K562 (cell line): ENCODE measurements around the gene ADGRA1. TPM values are rescaled to one million over a fixed set of nuclear protein-coding genes. Genes with fewer than 3 reads are reported as not detected.

Experiments used
- ATAC-seq: fragments of 200-7000 bp; cut with Tn5 transposase; 3 replicates; pipeline ENCODE4 v1.9.1; 2020; ENCODE audit warnings: moderate library complexity
- BruUV-seq: library from RNA; stranded (reverse); fragments of 400-500 nt; replicated peaks from 2 replicates; lab custom pipeline; 2021; lab: Mats Ljungman, UMichigan
- CTCF ChIA-PET: fragments of 300-600 bp; formaldehyde crosslinking; extraction: SDS; loops from one replicate; lab custom pipeline; 2021; ENCODE audit warnings: low intra/inter-chr PET ratio; lab: Yijun Ruan, JAX
- POLR2A ChIA-PET: fragments of 300-600, 350-650 bp; sonication (Branson Sonifier 250); formaldehyde crosslinking; extraction: SDS; loops from one replicate; lab custom pipeline; 2021; ENCODE audit warnings: antibody characterized with exemption, inconsistent platforms; lab: Yijun Ruan, JAX
- DNase-seq, 4 experiments: peaks; one replicate each; pipeline versions ENCODE4 v3.0.0 to v3.0.0-alpha.2; 2011 to 2018; ENCODE audit warnings: low spot score in 3 of 4, mixed read lengths in 3 of 4; ENCODE audit errors: extremely low read depth in 1 of 4
- FAIRE-seq: peaks from 2 replicates; lab custom pipeline; 2011; peaks lifted over from hg19 to GRCh38; lab: Jason Lieb, UNC
- H2AFZ ChIP-seq: 2 replicates; pipeline ENCODE4 v1.6.0; 2011; ENCODE audit warnings: low read depth, low read length, control low read depth, inconsistent platforms
- H3K27ac ChIP-seq: fragments of 200-600 bp; 3 replicates; pipeline ENCODE4 v1.8.0; 2011; ENCODE audit warnings: low read depth, mild to moderate bottlenecking, control low read depth, inconsistent platforms, low read length, moderate library complexity, mixed read lengths; ENCODE audit errors: extremely low read depth
- H3K27me3 ChIP-seq, 2 experiments: fragments of 300-600 bp in 1 of 2; 2 replicates in 1 of 2; 3 replicates in 1 of 2; pipeline versions ENCODE4 v1.6.0 to v1.8.0; 2011; ENCODE audit warnings: inconsistent platforms in 2 of 2, low read length in 2 of 2, mild to moderate bottlenecking in 1 of 2, mixed read lengths in 1 of 2, moderate library complexity in 1 of 2; ENCODE audit not compliant: control insufficient read depth in 2 of 2, insufficient read depth in 2 of 2
- H3K36me3 ChIP-seq: fragments of 300-600 bp; 3 replicates; pipeline ENCODE4 v1.8.0; 2011; ENCODE audit warnings: mild to moderate bottlenecking, low read length, inconsistent platforms; ENCODE audit not compliant: control insufficient read depth, insufficient read depth
- H3K4me1 ChIP-seq, 2 experiments: fragments of 200-600 bp in 1 of 2; replicated peaks in 1 of 2; 2 replicates in 1 of 2; 3 replicates in 1 of 2; pipeline versions ENCODE4 v1.5.1 to v1.8.0; 2011; ENCODE audit warnings: inconsistent platforms in 2 of 2, low read length in 2 of 2, mild to moderate bottlenecking in 1 of 2, mixed read lengths in 1 of 2, moderate library complexity in 1 of 2; ENCODE audit not compliant: control insufficient read depth in 2 of 2, insufficient read depth in 2 of 2
- H3K4me2 ChIP-seq: 2 replicates; pipeline ENCODE4 v1.6.1; 2011; ENCODE audit warnings: low read length, control low read depth, inconsistent platforms, mixed read lengths; ENCODE audit not compliant: insufficient read depth
- H3K4me3 ChIP-seq: fragments of 200-600 bp; sonication (generic), shearing (Covaris generic); 2 replicates; pipeline ENCODE4 v1.5.1; 2016; ENCODE audit warnings: control low read depth, inconsistent platforms
- H3K79me2 ChIP-seq: fragments of 200-600 bp; 3 replicates; pipeline ENCODE4 v1.8.0; 2011; ENCODE audit warnings: low read length, inconsistent platforms; ENCODE audit not compliant: control insufficient read depth, insufficient read depth
- H3K9ac ChIP-seq, 2 experiments: 2 replicates each; pipeline versions ENCODE4 v1.6.0 to v1.6.1; 2011; ENCODE audit warnings: low read depth in 2 of 2, low read length in 2 of 2, control low read depth in 1 of 2, inconsistent platforms in 1 of 2, mild to moderate bottlenecking in 1 of 2, mixed read lengths in 1 of 2; ENCODE audit not compliant: insufficient read depth in 1 of 2
- H3K9me1 ChIP-seq: one replicate; pipeline ENCODE4 v1.6.0; 2011; ENCODE audit warnings: inconsistent platforms, mild to moderate bottlenecking, low read length, moderate library complexity; ENCODE audit not compliant: control insufficient read depth, insufficient read depth
- H3K9me3 ChIP-seq: replicated peaks from 2 replicates; pipeline ENCODE4 v1.5.1; 2011; ENCODE audit warnings: low read depth, low read length, inconsistent platforms; ENCODE audit not compliant: control insufficient read depth, insufficient read depth
- H4K20me1 ChIP-seq: replicated peaks from 2 replicates; pipeline ENCODE4 v1.6.1; 2011; ENCODE audit warnings: low read length, inconsistent platforms, mixed read lengths; ENCODE audit not compliant: control insufficient read depth, insufficient read depth
- CC2D1A ChIP-seq: fragments of 450-650 bp; IDR thresholded peaks from 2 replicates; pipeline ENCODE4 v1.6.1; 2017; ENCODE audit warnings: mild to moderate bottlenecking
- EP400 ChIP-seq: fragments of 450-650 bp; IDR thresholded peaks from 2 replicates; pipeline ENCODE4 v1.6.1; 2017; ENCODE audit warnings: antibody characterized with exemption, mild to moderate bottlenecking, moderate library complexity
- ETV6 ChIP-seq, 3 experiments: fragments of 150-350 bp in 1 of 3; sonication (generic) in 1 of 3; formaldehyde crosslinking in 1 of 3; IDR thresholded peaks; 2 replicates each; pipeline versions ENCODE4 v1.6.1 to v1.8.0; 2014 to 2022; ENCODE audit warnings: borderline replicate concordance in 2 of 3, low read depth in 2 of 3, antibody characterized with exemption in 1 of 3, low read length in 1 of 3, mild to moderate bottlenecking in 1 of 3, missing genetic modification reagents in 1 of 3
- EZH2 ChIP-seq: IDR thresholded peaks from 2 replicates; pipeline ENCODE4 v1.6.1; 2012; ENCODE audit warnings: low read depth, mild to moderate bottlenecking, inconsistent platforms, low read length, borderline replicate concordance
- FIP1L1 ChIP-seq: fragments of 200-400 bp; formaldehyde crosslinking; IDR thresholded peaks from 2 replicates; pipeline ENCODE4 v1.6.1; 2018; ENCODE audit warnings: mild to moderate bottlenecking, low read depth, low read length; ENCODE audit not compliant: poor library complexity, severe bottlenecking
- FOXM1 ChIP-seq, 2 experiments: fragments of 450-650 bp in 1 of 2; sonication (generic) in 1 of 2; formaldehyde crosslinking in 1 of 2; IDR thresholded peaks; 2 replicates each; pipeline versions ENCODE4 v1.6.1 to v1.9.0; 2017 to 2022; ENCODE audit warnings: low read depth in 2 of 2, mild to moderate bottlenecking in 2 of 2, missing genetic modification reagents in 1 of 2, moderate library complexity in 1 of 2
- FUS ChIP-seq: fragments of 200-400 bp; formaldehyde crosslinking; optimal IDR thresholded peaks from 2 replicates; pipeline ENCODE3; 2017; ENCODE audit warnings: low read depth, low read length
- IFI16 ChIP-seq: fragments of 250-450 bp; sonication (Bioruptor Pico); IDR thresholded peaks from 2 replicates; pipeline ENCODE4 v2.1.2; 2022; ENCODE audit warnings: mild to moderate bottlenecking, inconsistent platforms
- PYGO2 ChIP-seq: fragments of 450-650 bp; IDR thresholded peaks from 2 replicates; pipeline ENCODE4 v1.6.1; 2016; ENCODE audit warnings: mild to moderate bottlenecking, missing genetic modification characterization, moderate library complexity, missing compliant biosample characterization
- RCOR1 ChIP-seq, 2 experiments: IDR thresholded peaks; 2 replicates each; pipeline ENCODE4 v1.6.1; 2012; ENCODE audit warnings: low read depth in 2 of 2, low read length in 2 of 2, borderline replicate concordance in 1 of 2, improper control_type of control experiment in 1 of 2
- RNF2 ChIP-seq: sonication (generic); IDR thresholded peaks from 2 replicates; pipeline ENCODE4 v1.6.1; 2016
- SMC3 ChIP-seq: conservative IDR thresholded peaks from 2 replicates; pipeline ENCODE4 v1.6.1; 2011; ENCODE audit warnings: low read depth, low read length, improper control_type of control experiment; ENCODE audit not compliant: insufficient read depth
- SNIP1 ChIP-seq: fragments of 450-650 bp; IDR thresholded peaks from 2 replicates; pipeline ENCODE4 v1.7.1; 2017; ENCODE audit warnings: low read depth, mild to moderate bottlenecking
- TARDBP ChIP-seq: fragments of 450-650 bp; IDR thresholded peaks from 2 replicates; pipeline ENCODE4 v1.6.1; 2016
- ZNF212 ChIP-seq: fragments of 450-650 bp; formaldehyde crosslinking; IDR thresholded peaks from 2 replicates; pipeline ENCODE4 v1.4.0; 2020; ENCODE audit warnings: mild to moderate bottlenecking
- ZNF41 ChIP-seq: fragments of 250-450 bp; sonication (Bioruptor Pico); conservative IDR thresholded peaks from 2 replicates; pipeline ENCODE4 v1.4.0; 2020; ENCODE audit warnings: mild to moderate bottlenecking
- WGBS: fragments of 100-300 bp; shearing (Covaris generic); methylation state at CpG from one replicate; pipeline ENCODE4 v1.1.6; 2016; ENCODE audit warnings: low coverage, mixed read lengths; ENCODE audit not compliant: insufficient coverage; ENCODE audit errors: missing lambda C conversion rate; 5-methylcytosine and 5-hydroxymethylcytosine counted together
- in situ Hi-C: fragments of 300-500 bp; cut with MboI; formaldehyde crosslinking; loops from 4 replicates; pipeline ENCODE4 v1.15.0; 2018; ENCODE audit warnings: inconsistent platforms, mixed read lengths
- intact Hi-C: fragments of 100-400 bp; cut with micrococcal nuclease; formaldehyde crosslinking; loops from 2 replicates; pipeline ENCODE4 v1.14.2; 2022
- polyA plus RNA-seq, 8 experiments: library from polyadenylated mRNA; depleted of rRNA in 4 of 8; stranded (reverse) in 5 of 8; unstranded in 3 of 8; fragments of >200 nt; fragmentation: Nextera tagmentation in 2 of 8; fragmentation: Illumina TruSeq in 1 of 8; extraction: Ambion mirVana in 2 of 8; extraction: Trizol in 1 of 8; gene quantifications; 2 replicates each; pipeline versions ENCODE4 v1.2.1 to v1.2.3, GENCODE V29; 2011 to 2014; ENCODE audit warnings: inconsistent platforms in 1 of 8, missing spikeins in 1 of 8
- total RNA-seq, 7 experiments: library from RNA; depleted of rRNA in 6 of 7; stranded (reverse); fragments of >200 nt in 6 of 7; fragmentation: Illumina TruSeq in 2 of 7; extraction: Trizol in 2 of 7; gene quantifications; 2 replicates each; pipeline versions ENCODE4 v1.2.1 to v1.2.3, GENCODE V29; 2011 to 2021; ENCODE audit warnings: low replicate concordance in 1 of 7
- TF ChIP-seq, protein P1 (sequence below): fragments of 250-450 bp; sonication (Bioruptor Pico); IDR thresholded peaks from 2 replicates; pipeline ENCODE4 v1.8.0; 2021; ENCODE audit warnings: moderate library complexity, mild to moderate bottlenecking, inconsistent platforms
- TF ChIP-seq, protein P2 (sequence below): fragments of 450-650 bp; formaldehyde crosslinking; IDR thresholded peaks from 2 replicates; pipeline ENCODE4 v1.4.0; 2020; ENCODE audit warnings: mild to moderate bottlenecking, mixed read lengths
- TF ChIP-seq, protein P3 (sequence below): fragments of 250-450 bp; sonication (Bioruptor Pico); IDR thresholded peaks from 2 replicates; pipeline ENCODE4 v1.8.0; 2021; ENCODE audit warnings: mild to moderate bottlenecking, moderate library complexity

ADGRA1 gene
- total and polyA plus RNA-seq, 9 of the 15 experiments (the other 6 are each of a cell fraction or from before 2014, with no cell fraction given) = not detected

GRCh38 chr10:133091316-133091715 is 3.6 kb downstream of the ADGRA1 start:
- Histone ChIP-seq H3K4me2 (no peak overlapping the region), H3K9me1 (peaks cover 2% of the 10 kb centered on the region), H3K36me3 (no peaks in the 10 kb centered on the region), H2AFZ (no peak overlapping the region), H3K79me2 (no peaks in the 10 kb centered on the region), H3K9me3 (no peaks in the 10 kb centered on the region), H3K27ac (no peak overlapping the region), H3K27me3 (peaks cover 2 to 77% of the 10 kb centered on the region in 2 experiments; a peak in 3 of 5 replicates), H3K4me1 (peaks cover 0 to 7% of the 10 kb centered on the region in 2 experiments; a peak in 1 of 5 replicates), H3K9ac (no peak overlapping the region), H4K20me1 (0 out of 2 replicates have a peak, but pooled peaks cover 9% of the 10 kb centered on the region), H3K4me3 (no peak overlapping the region)
- ATAC-seq (no peak), DNase-seq (no peak), FAIRE-seq (no peak)
- in situ Hi-C loops = no loop called here
- no TSS peak for BruUV-seq
- intact Hi-C loops = no loop called here
- 2% methylated on average over 10 of the region's 10 CpGs for WGBS
- POLR2A ChIA-PET = interaction anchor here (0.6 to 0.9 kb wide), 3 partner anchors 32 to 797 kb away, joined by 3 to 4 read pairs (median 3); no protein-coding TSS in a partner anchor
- CTCF ChIA-PET = no interaction called here
- TF ChIP-seq IFI16 (CRISPR knock-in tag) (no peak), FOXM1 (IDR thresholded peaks at IDR 0.05; ENCODE audit: low read depth) (no peak), FOXM1 (CRISPR knock-in tag; IDR thresholded peaks at IDR 0.05; ENCODE audit: low read depth) (no peak), FIP1L1 (no peak), RCOR1 (IDR thresholded peaks at IDR 0.05; ENCODE audit: borderline replicate concordance in 1 of 2, low read depth in 2 of 2, low read length in 2 of 2) (no peak), FUS (no peak), SNIP1 (no peak), PYGO2 (tag) (no peak), CC2D1A (no peak), ETV6 (IDR thresholded peaks at IDR 0.05; ENCODE audit: borderline replicate concordance in 1 of 2, low read depth in 2 of 2, low read length in 1 of 2) (no peak), ETV6 (CRISPR knock-in tag; IDR thresholded peaks at IDR 0.05; ENCODE audit: borderline replicate concordance) (no peak), ZNF212 (CRISPR knock-in tag) (no peak), RNF2 (no peak), SMC3 (no peak), EP400 (no peak), TARDBP (no peak), ZNF41 (CRISPR knock-in tag) (no peak), EZH2 (no peak)
- TF ChIP-seq, protein P1, sequence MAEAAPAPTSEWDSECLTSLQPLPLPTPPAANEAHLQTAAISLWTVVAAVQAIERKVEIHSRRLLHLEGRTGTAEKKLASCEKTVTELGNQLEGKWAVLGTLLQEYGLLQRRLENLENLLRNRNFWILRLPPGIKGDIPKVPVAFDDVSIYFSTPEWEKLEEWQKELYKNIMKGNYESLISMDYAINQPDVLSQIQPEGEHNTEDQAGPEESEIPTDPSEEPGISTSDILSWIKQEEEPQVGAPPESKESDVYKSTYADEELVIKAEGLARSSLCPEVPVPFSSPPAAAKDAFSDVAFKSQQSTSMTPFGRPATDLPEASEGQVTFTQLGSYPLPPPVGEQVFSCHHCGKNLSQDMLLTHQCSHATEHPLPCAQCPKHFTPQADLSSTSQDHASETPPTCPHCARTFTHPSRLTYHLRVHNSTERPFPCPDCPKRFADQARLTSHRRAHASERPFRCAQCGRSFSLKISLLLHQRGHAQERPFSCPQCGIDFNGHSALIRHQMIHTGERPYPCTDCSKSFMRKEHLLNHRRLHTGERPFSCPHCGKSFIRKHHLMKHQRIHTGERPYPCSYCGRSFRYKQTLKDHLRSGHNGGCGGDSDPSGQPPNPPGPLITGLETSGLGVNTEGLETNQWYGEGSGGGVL (CRISPR knock-in tag) = no peak
- TF ChIP-seq, protein P2, sequence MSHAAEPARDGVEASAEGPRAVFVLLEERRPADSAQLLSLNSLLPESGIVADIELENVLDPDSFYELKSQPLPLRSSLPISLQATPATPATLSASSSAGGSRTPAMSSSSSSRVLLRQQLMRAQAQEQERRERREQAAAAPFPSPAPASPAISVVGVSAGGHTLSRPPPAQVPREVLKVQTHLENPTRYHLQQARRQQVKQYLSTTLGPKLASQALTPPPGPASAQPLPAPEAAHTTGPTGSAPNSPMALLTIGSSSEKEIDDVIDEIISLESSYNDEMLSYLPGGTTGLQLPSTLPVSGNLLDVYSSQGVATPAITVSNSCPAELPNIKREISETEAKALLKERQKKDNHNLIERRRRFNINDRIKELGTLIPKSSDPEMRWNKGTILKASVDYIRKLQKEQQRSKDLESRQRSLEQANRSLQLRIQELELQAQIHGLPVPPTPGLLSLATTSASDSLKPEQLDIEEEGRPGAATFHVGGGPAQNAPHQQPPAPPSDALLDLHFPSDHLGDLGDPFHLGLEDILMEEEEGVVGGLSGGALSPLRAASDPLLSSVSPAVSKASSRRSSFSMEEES = no peak
- TF ChIP-seq, protein P3, sequence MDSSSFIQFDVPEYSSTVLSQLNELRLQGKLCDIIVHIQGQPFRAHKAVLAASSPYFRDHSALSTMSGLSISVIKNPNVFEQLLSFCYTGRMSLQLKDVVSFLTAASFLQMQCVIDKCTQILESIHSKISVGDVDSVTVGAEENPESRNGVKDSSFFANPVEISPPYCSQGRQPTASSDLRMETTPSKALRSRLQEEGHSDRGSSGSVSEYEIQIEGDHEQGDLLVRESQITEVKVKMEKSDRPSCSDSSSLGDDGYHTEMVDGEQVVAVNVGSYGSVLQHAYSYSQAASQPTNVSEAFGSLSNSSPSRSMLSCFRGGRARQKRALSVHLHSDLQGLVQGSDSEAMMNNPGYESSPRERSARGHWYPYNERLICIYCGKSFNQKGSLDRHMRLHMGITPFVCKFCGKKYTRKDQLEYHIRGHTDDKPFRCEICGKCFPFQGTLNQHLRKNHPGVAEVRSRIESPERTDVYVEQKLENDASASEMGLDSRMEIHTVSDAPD (CRISPR knock-in tag) = no peak
